HG03432 (cell line): ENCODE results near the gene CSNK1G1.
"Not testable (repeated sequence)": the region's sequence is repeated elsewhere in the genome, so short reads cannot be mapped to it uniquely, and the experiment has no call there.

Experiments used
- ATAC-seq: cut with Tn5 transposase; IDR thresholded peaks from one replicate; pipeline ENCODE4 v1.9.1; 2021; ENCODE audit warnings: mild to moderate bottlenecking, moderate library complexity; ENCODE audit not compliant: unreplicated experiment

CSNK1G1 gene

DNA sequence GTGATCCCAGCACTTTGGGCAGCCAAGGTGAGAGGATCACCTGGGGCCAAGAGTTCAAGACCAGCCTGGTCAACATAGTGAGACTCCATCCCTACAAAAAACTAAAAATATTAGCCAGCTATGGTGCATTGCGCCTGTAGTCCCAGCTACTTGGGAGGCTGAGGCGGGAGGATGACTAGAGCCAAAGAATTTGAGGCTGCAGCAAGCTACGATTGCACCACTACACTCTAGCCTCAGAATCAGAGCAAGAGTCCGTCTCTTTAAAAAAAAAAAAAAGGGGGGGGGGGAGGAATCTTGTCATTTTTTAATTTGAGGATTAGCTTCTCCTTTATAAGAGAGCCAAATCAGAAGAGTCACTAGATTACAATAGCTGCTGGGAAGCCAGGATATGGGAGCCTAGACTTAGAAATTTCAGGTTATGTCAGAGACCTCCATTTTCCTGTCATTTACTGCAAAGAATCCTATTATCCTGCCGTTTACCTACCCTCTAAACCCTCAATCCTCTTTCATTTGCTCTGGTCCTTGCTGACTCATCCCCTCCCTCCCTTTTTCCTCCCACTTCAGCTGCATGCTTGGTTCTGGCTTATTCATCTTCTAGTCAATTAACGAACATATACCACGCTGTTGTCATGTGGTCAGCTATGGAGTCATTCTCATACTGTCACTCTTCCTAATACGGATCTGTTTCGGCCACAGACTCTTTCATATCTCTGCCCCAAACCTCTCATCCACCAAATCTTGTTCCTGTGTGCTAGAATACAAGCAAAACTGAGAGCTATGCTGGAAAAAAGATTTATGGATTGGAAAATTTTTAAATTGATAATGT is 109.4 kb downstream of the CSNK1G1 start:
- peak; percentile 90 for ATAC-seq

- ATAC-seq = no peak
Measured at GRCh38 chr15:64245405-64245804, 110.6 kb downstream of the CSNK1G1 start.

GRCh38 chr15:64237677-64238076 is 118.3 kb downstream of the CSNK1G1 start:
- no peak for ATAC-seq

DNA sequence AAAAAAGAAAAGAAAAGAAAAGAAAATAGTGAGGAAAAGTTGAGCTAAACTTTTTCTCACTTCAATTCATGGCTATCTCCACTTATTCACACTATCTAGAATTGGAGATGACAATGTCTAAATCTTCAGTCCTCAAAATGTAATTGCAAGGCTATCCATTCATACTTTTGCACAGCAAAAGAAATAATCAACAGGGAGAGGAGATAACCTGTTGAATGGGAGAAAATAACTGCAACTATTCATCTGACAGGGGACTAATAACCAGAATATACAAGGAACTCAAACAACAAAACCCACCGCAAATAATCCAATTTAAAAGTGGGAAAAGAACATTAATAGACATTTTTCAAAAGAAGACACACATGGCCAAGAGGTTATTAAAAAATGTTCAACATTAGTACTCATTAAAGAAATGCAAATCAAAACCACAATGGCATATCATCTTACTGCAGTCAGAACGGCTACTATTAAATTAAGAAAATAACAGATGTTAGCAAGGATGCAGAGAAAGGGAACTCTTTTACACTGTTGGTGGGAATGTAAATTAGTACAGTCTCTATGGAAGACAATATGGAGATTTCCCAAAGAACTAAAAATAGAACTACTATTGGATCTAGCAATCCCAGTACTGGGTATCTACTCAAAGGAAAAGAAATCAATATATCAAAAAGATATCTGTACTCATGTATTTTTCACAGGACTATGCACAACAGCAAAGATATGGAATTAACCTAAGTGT is 119.6 kb downstream of the CSNK1G1 start:
- ATAC-seq = no peak

GRCh38 chr15:64235552-64235951 is 120.4 kb downstream of the CSNK1G1 start:
- ATAC-seq = no peak

DNA sequence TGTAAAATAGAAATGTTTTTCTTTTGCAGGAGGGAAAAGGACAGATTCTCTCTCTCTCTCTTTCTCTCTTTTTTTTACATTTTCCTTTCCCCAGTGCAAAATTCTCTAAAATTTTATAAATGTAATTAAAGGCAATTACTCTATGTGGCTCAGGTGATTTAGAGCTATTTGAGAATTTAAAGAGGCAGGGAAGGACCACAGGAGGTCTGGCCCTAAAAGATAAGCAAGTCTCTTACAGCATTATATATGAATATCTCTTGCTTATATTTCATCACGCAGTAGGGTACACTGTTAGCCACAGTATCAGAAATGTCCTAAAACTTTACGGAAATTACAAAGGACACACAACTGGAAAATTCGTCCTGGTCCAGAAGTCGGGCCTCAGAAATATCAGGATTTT is 122.7 kb downstream of the CSNK1G1 start:
- no peak for ATAC-seq

DNA sequence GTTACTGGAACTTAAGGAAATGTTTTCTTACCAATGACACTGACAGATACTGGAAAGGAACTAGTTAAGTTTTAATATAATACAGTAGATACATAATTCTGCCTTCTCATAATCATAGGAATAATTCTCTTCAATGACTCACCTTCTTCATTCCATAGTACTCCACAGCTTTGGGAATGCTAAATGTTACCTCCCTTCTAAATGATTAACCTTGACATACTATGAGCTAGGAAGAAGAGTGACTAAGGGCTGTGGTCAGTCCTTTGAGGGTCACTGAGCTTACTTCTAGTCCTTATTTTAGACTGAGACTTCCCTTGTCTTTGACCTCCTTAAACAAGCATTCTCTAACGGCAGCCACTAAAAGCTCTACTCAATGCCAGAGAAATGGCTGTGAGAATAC is 123.6 kb downstream of the CSNK1G1 start:
- no peak for ATAC-seq

DNA sequence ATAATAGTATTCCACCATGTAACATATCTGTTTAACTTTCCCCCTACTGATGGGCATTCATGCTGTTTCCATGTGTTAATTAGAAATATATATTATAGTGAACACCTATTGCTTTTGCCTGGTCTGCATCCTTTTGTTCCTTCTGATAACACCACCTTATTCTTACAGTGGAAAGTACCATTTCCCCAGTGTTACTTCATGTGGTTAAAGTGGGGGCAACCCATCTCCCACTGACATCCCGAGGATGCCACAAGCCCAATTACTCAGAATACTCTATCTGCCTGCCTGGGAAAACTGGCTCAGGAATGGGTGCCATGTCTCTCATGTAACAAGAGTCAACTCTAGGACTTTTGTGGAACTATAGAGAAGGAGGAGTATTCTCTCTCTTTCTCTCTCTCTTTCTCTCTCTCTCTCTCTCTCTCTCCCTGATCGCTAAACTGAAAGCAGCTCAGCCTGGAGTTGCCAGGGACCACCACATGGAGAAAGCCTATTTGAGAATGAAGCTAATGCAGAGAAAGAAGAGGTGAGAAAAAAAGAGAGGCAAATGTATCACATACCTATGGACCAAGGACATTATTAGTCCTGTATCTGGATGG is 126.7 kb downstream of the CSNK1G1 start:
- ATAC-seq = no peak

DNA sequence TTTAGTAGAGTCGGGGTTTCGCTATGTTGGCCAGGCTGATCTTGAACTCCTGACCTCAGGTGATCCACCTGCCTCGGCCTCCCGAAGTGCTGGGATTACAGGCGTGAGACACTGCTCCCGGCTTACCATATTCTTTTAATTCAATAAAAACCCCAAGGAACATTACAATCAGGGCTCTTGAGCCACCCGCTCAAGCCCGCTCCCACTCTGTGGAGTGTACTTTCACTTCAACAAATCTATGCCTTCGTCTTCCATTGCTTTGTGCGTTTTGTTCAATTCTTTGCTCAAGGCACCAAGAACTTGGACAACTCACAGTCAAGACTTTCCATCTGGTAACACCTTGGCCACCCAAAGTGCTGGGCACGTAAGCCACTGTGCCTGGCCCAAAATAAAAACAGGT is 130.2 kb downstream of the CSNK1G1 start:
- no peak for ATAC-seq

- no peak for ATAC-seq
Measured at GRCh38 chr15:64224511-64224910, 131.5 kb downstream of the CSNK1G1 start.

GRCh38 chr15:64223882-64224281 is 132.1 kb downstream of the CSNK1G1 start:
- no peak for ATAC-seq

DNA sequence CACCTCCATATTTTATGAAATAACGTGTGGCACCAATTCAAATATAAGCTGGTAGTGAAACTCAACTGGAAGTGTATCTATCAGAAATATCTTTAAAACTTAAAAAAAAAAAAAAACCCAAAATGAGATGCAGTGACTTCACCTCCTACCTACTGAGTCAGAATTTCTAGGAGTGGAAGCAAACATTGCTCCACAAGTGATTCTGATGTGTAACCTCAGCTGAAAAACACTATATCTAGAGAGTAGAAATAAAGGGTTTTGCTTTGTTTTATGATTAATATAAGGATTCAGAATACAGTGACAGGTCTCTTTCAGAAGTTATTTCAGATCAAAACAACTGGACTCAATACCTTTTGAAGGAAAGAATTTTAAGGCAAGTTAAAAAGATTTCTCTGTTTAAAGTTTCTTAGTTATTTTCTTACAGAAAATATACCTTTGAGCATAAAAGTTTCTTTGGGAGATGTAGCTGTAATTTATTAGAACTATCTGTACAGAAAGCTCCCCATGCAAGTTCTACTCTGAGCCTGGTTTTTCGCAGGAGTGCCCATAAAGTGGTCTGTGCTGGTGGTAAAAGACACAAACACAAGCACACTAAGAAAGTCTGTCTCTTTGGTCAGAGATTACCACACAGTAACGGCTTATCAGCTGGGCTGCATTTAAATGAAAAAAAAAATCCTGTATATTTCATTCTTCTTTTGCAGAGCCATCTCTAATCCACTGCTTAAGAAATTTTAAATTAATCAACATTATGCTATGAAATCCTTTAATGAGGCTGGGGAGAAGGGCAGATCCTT is 133.2 kb downstream of the CSNK1G1 start:
- no peak for ATAC-seq

GRCh38 chr15:64221911-64222310 is 134.1 kb downstream of the CSNK1G1 start:
- not testable (repeated sequence) for ATAC-seq

GRCh38 chr15:64217429-64217750 is 138.6 kb downstream of the CSNK1G1 start:
- not testable (repeated sequence) for ATAC-seq

DNA sequence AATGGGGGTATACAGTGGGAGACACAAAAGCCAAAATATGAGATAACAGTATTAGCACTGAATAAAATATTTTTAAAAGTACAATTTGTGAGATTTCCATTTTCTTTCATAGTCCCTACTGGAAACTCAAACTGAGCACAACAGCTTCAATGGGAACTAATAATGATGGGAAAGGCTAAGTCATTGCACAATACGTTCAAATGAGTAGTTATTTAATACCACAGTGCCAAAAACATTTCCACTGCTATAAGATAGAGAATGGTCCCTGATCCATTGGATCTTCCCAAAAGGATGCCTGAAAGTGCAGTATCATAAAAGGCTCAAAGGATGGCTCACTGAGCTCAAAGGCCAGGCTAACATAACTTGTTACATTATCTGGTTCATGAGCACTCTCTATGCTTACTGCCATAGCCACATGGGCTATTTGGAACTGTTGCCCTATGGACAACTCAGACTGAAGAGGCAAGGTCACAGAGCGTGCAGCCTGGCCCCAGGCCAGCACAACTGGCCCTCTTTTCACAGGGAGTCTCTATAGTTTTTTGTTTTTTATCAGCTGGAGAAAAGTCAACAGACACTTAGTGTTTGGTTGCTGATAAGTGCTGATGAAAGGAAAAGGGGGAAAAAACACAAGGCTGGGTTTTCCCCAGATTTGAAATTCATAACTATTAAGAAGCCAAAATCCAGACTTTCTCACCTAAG is 139.1 kb downstream of the CSNK1G1 start:
- ATAC-seq = no peak

- no peak for ATAC-seq
Measured at GRCh38 chr15:64216196-64216595, 139.8 kb downstream of the CSNK1G1 start.

DNA sequence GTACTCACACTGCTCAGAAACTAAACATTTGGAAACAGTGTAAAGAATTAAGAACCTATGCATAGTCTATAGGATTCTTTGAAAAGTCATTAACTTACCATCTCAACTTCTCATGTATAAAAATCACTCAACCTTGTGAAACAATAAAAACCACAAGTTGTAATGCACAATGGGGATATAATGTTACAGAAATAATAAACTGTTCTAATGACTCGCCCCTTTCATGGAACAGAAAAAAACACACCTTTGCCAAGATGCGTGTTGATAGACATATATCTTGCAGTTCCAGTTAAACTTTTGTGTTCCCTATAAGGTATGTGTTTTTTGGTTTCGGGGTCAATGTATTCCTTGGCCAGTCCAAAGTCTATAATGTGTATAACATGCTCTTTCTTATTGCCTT is 142.3 kb downstream of the CSNK1G1 start:
- ATAC-seq = no peak

DNA sequence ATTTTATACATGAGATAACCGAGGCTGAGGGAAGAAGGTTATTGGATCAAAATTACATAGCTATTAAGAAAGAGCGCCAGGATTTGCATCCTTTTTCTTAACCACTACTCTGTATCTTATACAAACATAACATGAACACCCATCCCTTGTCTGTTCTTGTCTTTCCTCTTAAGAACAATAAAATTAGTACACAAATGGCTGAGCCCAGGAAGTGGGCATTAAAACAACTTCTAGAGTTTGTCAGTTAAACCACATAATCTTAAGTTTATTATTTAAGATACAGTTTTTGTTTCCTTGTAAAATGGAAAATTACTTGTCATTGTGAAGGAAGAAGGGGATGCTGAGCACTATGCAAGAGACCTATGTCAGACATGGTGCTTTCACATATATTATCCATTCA is 144.3 kb downstream of the CSNK1G1 start:
- no peak for ATAC-seq

GRCh38 chr15:64210371-64210770 is 145.6 kb downstream of the CSNK1G1 start:
- no peak for ATAC-seq

- no peak for ATAC-seq
Measured at GRCh38 chr15:64209680-64210334, 146.2 kb downstream of the CSNK1G1 start.
